ENCODE data around the gene CX3CR1. TPM values are rescaled to one million over a fixed set of nuclear protein-coding genes. Genes with fewer than 3 reads are reported as not detected.

Gene CX3CR1, protein sequence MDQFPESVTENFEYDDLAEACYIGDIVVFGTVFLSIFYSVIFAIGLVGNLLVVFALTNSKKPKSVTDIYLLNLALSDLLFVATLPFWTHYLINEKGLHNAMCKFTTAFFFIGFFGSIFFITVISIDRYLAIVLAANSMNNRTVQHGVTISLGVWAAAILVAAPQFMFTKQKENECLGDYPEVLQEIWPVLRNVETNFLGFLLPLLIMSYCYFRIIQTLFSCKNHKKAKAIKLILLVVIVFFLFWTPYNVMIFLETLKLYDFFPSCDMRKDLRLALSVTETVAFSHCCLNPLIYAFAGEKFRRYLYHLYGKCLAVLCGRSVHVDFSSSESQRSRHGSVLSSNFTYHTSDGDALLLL
- 1 to 10 TPM in 1 of 2 experiments, under 1 TPM in 1; 0.74 to 1.1 TPM for total RNA-seq
- 98.7 TPM for polyA plus RNA-seq

DNA sequence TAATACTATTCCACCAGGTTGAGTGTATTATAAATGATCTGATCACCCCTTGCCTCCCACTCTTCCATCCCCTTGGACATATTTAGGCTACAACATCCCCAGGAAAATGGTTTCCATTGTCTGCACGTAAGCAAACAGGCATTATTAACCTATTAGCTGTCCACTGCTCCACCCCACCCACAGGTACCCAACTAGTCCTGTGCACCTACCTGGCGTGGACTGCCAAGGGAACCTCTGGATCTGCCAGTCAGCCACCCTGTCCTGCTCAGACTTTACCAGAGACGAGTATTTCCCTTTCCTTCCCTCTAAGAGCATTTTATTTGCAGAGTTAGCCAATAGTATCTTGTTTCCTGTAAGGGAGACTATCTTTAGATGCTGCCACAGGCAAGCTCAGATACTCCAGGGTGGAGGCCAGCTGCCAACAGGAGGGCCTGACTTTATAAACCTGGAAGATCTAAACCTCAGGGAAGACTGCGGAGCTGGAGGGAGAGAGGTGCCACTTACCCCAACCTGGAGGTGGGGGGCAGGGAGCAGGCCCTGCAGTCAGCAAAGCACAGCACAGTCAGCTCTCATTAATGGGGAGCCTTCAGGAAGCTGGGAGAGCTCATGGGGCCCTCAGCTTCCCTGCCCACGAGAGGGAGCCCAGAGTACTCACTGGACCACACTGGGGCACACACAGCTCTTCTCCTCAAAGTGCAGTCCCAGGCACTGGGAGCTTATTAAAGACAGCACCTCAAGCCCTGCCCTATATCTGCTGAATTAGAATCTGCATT, at the start of gene CX3CR1:
Gene CX3CR1, minus strand, starts transcription at position 292 of the 773 bp plus-strand sequence. CDS start 13,527 bp downstream, outside the sequence.
- Histone ChIP-seq H3K4me1 (ENCODE audit: insufficient read depth, low read length) (peaks cover 13% of the 10 kb centered on the region), H3K27me3 (ENCODE audit: insufficient read depth, low read length, poor library complexity, severe bottlenecking) (no peaks in the 10 kb centered on the region), H3K4me3 (ENCODE audit: low read length) (peak within 1 kb of the TSS; percentile 49), H3K27ac (ENCODE audit: low read depth, low read length) (peak within 1 kb of the TSS; percentile 12), H3K36me3 (ENCODE audit: insufficient read depth, low read length) (no peaks in the 10 kb centered on the region), H3K9me3 (ENCODE audit: low read length) (no peaks in the 10 kb centered on the region)
- Mint-ChIP-seq H3K36me3 (no peaks in the 10 kb centered on the region), H3K27me3 (no peaks in the 10 kb centered on the region), H3K4me1 (peaks cover 45 to 76% (median 72%) of the 10 kb centered on the region in 3 donors), H3K27ac (peak within 1 kb of the TSS; percentile 38 to 97 (median 85)), H3K4me3 (peak within 1 kb of the TSS; percentile 80 to 95 (median 83)), H3K9me3 (no peaks in the 10 kb centered on the region)
- POLR2A ChIA-PET: no interaction called here
- CTCF ChIA-PET: interaction anchor here (0.8 to 5.4 kb wide), 4 partner anchors 8 to 100 kb away, joined by 3 to 35 read pairs (median 4); no protein-coding TSS in a partner anchor
- no peak for DNase-seq

DNA sequence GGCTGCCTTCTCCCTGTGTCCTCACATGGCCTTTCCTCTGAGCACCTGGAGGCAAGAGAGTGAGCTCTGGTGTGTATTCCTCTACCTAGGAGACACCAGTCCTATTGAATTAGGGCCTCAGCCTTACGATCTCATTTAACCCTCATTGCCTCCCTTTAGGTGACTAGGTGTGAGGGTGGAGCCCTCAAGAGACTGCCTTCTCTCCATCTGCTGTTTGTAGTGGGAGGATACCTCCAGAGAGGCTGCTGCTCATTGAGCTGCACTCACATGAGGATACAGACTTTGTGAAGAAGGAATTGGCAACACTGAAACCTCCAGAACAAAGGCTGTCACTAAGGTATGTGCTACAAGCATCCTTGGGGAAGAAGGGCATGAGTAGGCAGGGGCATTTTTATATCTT, 49.7 kb upstream of the CX3CR1 start, which contains the start of gene CCR8:
Gene CCR8, plus strand, starts transcription at position 217 of the 400 bp plus-strand sequence. CDS start 2,623 bp downstream, outside the sequence.
- H3K36me3 ChIP-seq (ENCODE audit: insufficient read depth, low read length): no peaks in the 10 kb centered on the region
- H3K9me3 ChIP-seq (ENCODE audit: low read length): no peaks in the 10 kb centered on the region
- CTCF ChIA-PET: no interaction called here
- Mint-ChIP-seq H3K4me3 (peak within 1 kb of the TSS; percentile 41 to 83 (median 77)), H3K4me1 (peaks cover 3 to 46% (median 6%) of the 10 kb centered on the region in 3 donors), H3K36me3 (peaks cover 0 to 5% (median 0%) of the 10 kb centered on the region in 3 donors), H3K27ac (peak within 1 kb of the TSS; percentile 10 to 94 (median 74)), H3K9me3 (no peaks in the 10 kb centered on the region), H3K27me3 (peaks cover 0 to 3% of the 10 kb centered on the region in 2 donors)
- no peak within 1 kb of the TSS for H3K27ac ChIP-seq (ENCODE audit: low read depth, low read length)
- DNase-seq: no peak
- no peak within 1 kb of the TSS for H3K4me3 ChIP-seq (ENCODE audit: low read length)
- no peaks in the 10 kb centered on the region for H3K27me3 ChIP-seq (ENCODE audit: insufficient read depth, low read length, poor library complexity, severe bottlenecking)
- H3K4me1 ChIP-seq (ENCODE audit: insufficient read depth, low read length): no peaks in the 10 kb centered on the region
- POLR2A ChIA-PET: no interaction called here

DNA sequence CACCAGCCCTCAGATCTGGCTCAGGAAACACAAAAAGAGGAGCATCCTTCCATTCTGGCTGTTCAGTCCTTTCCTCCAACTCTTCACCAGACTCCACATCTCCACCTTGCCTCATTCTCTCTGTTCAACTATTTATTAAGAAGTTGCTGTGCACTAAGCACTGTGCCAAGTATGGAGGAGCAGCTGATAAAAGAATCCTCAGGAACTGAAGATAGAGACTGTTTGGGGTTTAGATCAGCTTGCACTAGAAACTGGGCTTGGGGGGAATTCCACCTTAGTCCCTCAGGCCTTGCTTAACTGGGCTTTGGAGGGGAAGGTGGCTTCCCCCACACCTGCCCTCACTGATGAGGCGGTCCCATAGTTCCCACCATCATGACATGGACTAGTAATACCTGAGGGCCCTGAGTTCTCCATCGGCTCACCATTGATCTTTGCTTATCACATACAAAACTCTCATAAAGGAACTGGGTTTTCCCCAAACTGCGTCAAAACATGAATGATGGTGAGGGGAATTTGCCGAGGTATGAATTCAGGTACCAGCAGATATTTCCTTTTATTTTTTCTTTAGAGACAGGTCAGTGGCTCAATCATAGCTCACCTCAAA, 48.0 kb upstream of the CX3CR1 start:
- Histone ChIP-seq H3K9me3 (ENCODE audit: low read length) (no peaks in the 10 kb centered on the region), H3K27ac (ENCODE audit: low read depth, low read length) (no peak overlapping the region), H3K36me3 (ENCODE audit: insufficient read depth, low read length) (no peaks in the 10 kb centered on the region), H3K27me3 (ENCODE audit: insufficient read depth, low read length, poor library complexity, severe bottlenecking) (no peaks in the 10 kb centered on the region), H3K4me1 (ENCODE audit: insufficient read depth, low read length) (no peaks in the 10 kb centered on the region), H3K4me3 (ENCODE audit: low read length) (no peak overlapping the region)
- peak in 1 of 5 donors; percentile 28 for DNase-seq
- ChIA-PET CTCF (no interaction called here), POLR2A (no interaction called here)
- Mint-ChIP-seq H3K4me3 (peak overlapping the region in 4 of 7 donors; percentile 17 to 66 (median 40)), H3K36me3 (peaks cover 0 to 3% (median 0%) of the 10 kb centered on the region in 3 donors), H3K4me1 (peaks cover 12 to 58% (median 15%) of the 10 kb centered on the region in 3 donors), H3K9me3 (no peaks in the 10 kb centered on the region), H3K27ac (peak overlapping the region in 7 of 8 donors; percentile 12 to 94 (median 81)), H3K27me3 (no peaks in the 10 kb centered on the region)

DNA sequence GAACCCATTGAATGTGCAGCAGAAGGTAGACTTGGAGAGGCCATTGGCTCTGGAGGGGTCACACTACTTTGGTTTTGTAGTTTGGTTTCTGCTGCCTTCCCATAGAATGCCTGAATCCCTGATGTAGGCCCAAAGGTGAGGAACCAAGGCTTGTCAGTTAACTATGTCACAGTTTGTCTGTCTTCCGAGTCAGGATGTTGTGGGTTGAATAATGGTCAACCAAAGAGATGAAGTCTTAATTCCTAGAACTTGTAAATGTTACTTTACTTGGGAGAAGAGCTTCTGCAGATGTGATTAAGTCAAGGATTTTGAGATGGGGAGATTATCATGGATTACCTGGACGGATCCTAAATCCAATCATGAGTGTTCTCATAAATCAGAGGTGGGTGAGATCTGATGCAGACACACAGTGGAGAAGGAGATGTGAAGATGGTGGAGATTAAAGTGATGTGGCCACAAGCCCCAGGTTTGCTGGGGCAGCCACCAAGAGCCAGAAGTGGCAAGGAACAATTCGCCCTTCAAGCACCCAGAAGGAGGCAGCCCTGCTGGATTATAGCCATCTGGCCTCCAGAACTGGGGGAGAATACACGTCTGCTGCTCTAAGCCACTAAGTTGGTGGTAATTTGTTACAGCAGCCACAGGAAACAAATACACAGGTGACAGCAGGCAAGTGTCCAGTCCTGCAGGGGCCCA, 47.4 kb upstream of the CX3CR1 start:
- CTCF ChIA-PET: no interaction called here
- peak overlapping the region in 7 of 8 donors; percentile 5 to 92 (median 23) for H3K27ac Mint-ChIP-seq
- peaks cover 3% of the 10 kb centered on the region for H3K4me1 ChIP-seq (ENCODE audit: insufficient read depth, low read length)

DNA sequence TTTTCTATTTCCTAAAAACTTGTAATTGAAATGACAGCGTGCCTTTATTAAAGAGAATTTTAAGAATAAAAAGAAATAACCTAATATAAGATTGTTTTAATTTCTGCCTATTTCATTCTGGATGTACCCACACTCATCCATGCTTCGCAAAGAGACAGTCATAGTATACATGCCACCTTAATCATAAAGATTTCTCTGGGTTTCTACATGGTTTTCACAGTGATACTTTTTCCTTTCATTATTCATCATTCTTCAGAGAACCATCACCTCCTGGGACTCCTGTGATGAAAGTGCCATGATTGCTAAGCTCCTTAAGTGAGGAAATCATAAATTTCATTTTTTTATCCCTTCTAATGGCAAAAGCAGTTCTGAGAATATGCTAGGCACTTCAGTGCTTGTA, 45.4 kb upstream of the CX3CR1 start:
- POLR2A ChIA-PET: no interaction called here
- no peaks in the 10 kb centered on the region for H3K36me3 ChIP-seq (ENCODE audit: insufficient read depth, low read length)
- no peak overlapping the region for H3K27ac ChIP-seq (ENCODE audit: low read depth, low read length)
- peaks cover 14 to 55% (median 22%) of the 10 kb centered on the region in 3 donors for H3K4me1 Mint-ChIP-seq
- DNase-seq: no peak
- peaks cover 0 to 3% of the 10 kb centered on the region in 2 donors for H3K27me3 Mint-ChIP-seq
- H3K4me3 Mint-ChIP-seq: no peak overlapping the region
- no peaks in the 10 kb centered on the region for H3K9me3 Mint-ChIP-seq
- no peak overlapping the region for H3K4me3 ChIP-seq (ENCODE audit: low read length)
- H3K27me3 ChIP-seq (ENCODE audit: insufficient read depth, low read length, poor library complexity, severe bottlenecking): no peaks in the 10 kb centered on the region
- H3K4me1 ChIP-seq (ENCODE audit: insufficient read depth, low read length): peaks cover 3% of the 10 kb centered on the region
- CTCF ChIA-PET: no interaction called here
- peak overlapping the region in 2 of 8 donors; percentile 42 to 68 for H3K27ac Mint-ChIP-seq
- H3K36me3 Mint-ChIP-seq: peaks cover 0 to 6% (median 0%) of the 10 kb centered on the region in 3 donors
- H3K9me3 ChIP-seq (ENCODE audit: low read length): no peaks in the 10 kb centered on the region

More for the DNA sequence above, 47.4 kb upstream of the CX3CR1 start:
- Histone ChIP-seq H3K27ac (ENCODE audit: low read depth, low read length) (no peak overlapping the region), H3K9me3 (ENCODE audit: low read length) (no peaks in the 10 kb centered on the region), H3K27me3 (ENCODE audit: insufficient read depth, low read length, poor library complexity, severe bottlenecking) (no peaks in the 10 kb centered on the region), H3K4me3 (ENCODE audit: low read length) (no peak overlapping the region), H3K36me3 (ENCODE audit: insufficient read depth, low read length) (no peaks in the 10 kb centered on the region)
- H3K4me3 Mint-ChIP-seq: peak overlapping the region in 2 of 7 donors; percentile 29 to 52
- peaks cover 14 to 58% (median 18%) of the 10 kb centered on the region in 3 donors for H3K4me1 Mint-ChIP-seq
- POLR2A ChIA-PET: no interaction called here
- peaks cover 0 to 6% (median 0%) of the 10 kb centered on the region in 3 donors for H3K36me3 Mint-ChIP-seq
- no peak for DNase-seq
- H3K9me3 Mint-ChIP-seq: no peaks in the 10 kb centered on the region
- no peaks in the 10 kb centered on the region for H3K27me3 Mint-ChIP-seq

DNA sequence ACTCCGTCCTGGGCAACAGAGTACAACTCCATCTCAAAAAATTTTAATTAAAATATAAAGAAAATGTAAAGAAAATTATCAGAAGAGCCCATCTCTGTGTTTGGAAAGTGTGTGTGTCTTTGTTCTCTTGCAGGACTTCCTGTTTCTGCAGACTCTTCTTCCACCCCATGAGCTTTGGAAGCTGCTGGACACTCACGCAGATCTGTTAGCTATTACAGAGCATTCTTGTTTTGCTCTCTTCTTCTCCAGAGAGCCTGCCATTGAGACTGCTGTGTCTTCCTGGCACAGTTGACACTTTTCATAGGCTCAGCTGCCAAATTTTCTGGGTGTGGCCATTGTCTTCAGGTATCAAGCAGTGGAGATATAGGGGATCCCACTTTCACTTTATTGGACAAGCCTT, 43.7 kb upstream of the CX3CR1 start:
- POLR2A ChIA-PET: no interaction called here
- peaks cover 0 to 3% of the 10 kb centered on the region in 2 donors for H3K27me3 Mint-ChIP-seq
- no peak for DNase-seq
- H3K27ac Mint-ChIP-seq: peak overlapping the region in 1 of 8 donors; percentile 51
- H3K4me3 Mint-ChIP-seq: peak overlapping the region in 2 of 7 donors; percentile 58 to 63
- H3K36me3 Mint-ChIP-seq: peaks cover 0 to 6% (median 0%) of the 10 kb centered on the region in 3 donors
- Histone ChIP-seq H3K9me3 (ENCODE audit: low read length) (no peaks in the 10 kb centered on the region), H3K27ac (ENCODE audit: low read depth, low read length) (no peak overlapping the region), H3K36me3 (ENCODE audit: insufficient read depth, low read length) (no peaks in the 10 kb centered on the region), H3K27me3 (ENCODE audit: insufficient read depth, low read length, poor library complexity, severe bottlenecking) (no peaks in the 10 kb centered on the region), H3K4me1 (ENCODE audit: insufficient read depth, low read length) (peaks cover 3% of the 10 kb centered on the region), H3K4me3 (ENCODE audit: low read length) (no peak overlapping the region)
- H3K9me3 Mint-ChIP-seq: no peaks in the 10 kb centered on the region
- CTCF ChIA-PET: no interaction called here
- H3K4me1 Mint-ChIP-seq: peaks cover 14 to 53% (median 22%) of the 10 kb centered on the region in 3 donors

DNA sequence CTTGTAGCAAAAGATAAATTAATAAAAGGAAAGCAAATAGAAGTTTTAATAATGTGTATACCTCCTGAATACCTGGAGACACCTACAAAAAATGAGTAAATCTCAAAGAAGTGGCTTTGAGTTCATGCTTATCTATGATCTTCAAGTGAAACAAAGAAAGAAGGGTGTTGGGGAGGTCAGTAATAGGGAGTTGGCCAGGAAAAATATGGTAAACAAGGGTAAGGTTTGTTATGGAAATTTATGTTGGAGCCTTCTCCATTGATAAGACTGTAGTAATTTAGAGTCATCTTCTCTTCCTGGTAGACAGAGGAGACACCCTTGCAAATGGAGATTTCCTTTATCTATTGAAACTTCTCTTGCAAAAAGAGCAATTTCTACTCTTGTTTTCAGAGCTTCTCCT, 43.1 kb upstream of the CX3CR1 start:
- Histone ChIP-seq H3K27me3 (ENCODE audit: insufficient read depth, low read length, poor library complexity, severe bottlenecking) (no peaks in the 10 kb centered on the region), H3K36me3 (ENCODE audit: insufficient read depth, low read length) (no peaks in the 10 kb centered on the region), H3K27ac (ENCODE audit: low read depth, low read length) (no peak overlapping the region), H3K4me3 (ENCODE audit: low read length) (no peak overlapping the region), H3K4me1 (ENCODE audit: insufficient read depth, low read length) (peaks cover 3% of the 10 kb centered on the region), H3K9me3 (ENCODE audit: low read length) (no peaks in the 10 kb centered on the region)
- Mint-ChIP-seq H3K9me3 (no peaks in the 10 kb centered on the region), H3K27ac (peak overlapping the region in 2 of 8 donors; percentile 16 to 25), H3K36me3 (peaks cover 0 to 6% (median 0%) of the 10 kb centered on the region in 3 donors), H3K27me3 (peaks cover 0 to 3% of the 10 kb centered on the region in 2 donors), H3K4me3 (no peak overlapping the region), H3K4me1 (peaks cover 14 to 47% (median 22%) of the 10 kb centered on the region in 3 donors)
- CTCF ChIA-PET: no interaction called here
- POLR2A ChIA-PET: no interaction called here
- no peak for DNase-seq
